DND-41 (cell line): Measurements from ENCODE around the gene RAPGEF2.

Experiments
- ATAC-seq: fragments of 200-7000 bp; cut with Tn5 transposase; 3 replicates; pipeline ENCODE4 v1.9.1; 2021; ENCODE audit warnings: low read depth; ENCODE audit not compliant: insufficient read depth
- DNase-seq: peaks from one replicate; pipeline ENCODE4 v3.0.0-alpha.2; 2020
- H2AFZ ChIP-seq: 2 replicates; pipeline ENCODE4 v1.6.0; 2012; ENCODE audit warnings: low read depth, low read length
- H3K27ac ChIP-seq: 2 replicates; pipeline ENCODE4 v1.5.1; 2012; ENCODE audit warnings: low read length, inconsistent platforms
- H3K27me3 ChIP-seq: fragments of 200-600 bp; sonication (generic); 2 replicates; pipeline ENCODE4 v1.6.0; 2012; ENCODE audit warnings: low read length, mild to moderate bottlenecking, inconsistent platforms; ENCODE audit not compliant: insufficient read depth, poor library complexity
- H3K36me3 ChIP-seq: 2 replicates; pipeline ENCODE4 v1.5.1; 2012; ENCODE audit warnings: low read length, inconsistent platforms; ENCODE audit not compliant: insufficient read depth
- H3K4me1 ChIP-seq: 2 replicates; pipeline ENCODE4 v1.5.1; 2012; ENCODE audit warnings: mild to moderate bottlenecking, low read length; ENCODE audit not compliant: insufficient read depth
- H3K4me2 ChIP-seq: 2 replicates; pipeline ENCODE4 v1.6.0; 2012; ENCODE audit warnings: mild to moderate bottlenecking, moderate library complexity, low read length, inconsistent platforms; ENCODE audit not compliant: insufficient read depth
- H3K4me3 ChIP-seq, 2 experiments: fragments of 200-600 bp in 1 of 2; shearing (Covaris generic) in 1 of 2; 2 replicates each; pipeline ENCODE4 v1.5.1; 2012 to 2016; ENCODE audit warnings: inconsistent platforms in 2 of 2, low read length in 2 of 2, mild to moderate bottlenecking in 2 of 2, low read depth in 1 of 2, moderate library complexity in 1 of 2
- H3K79me2 ChIP-seq: 2 replicates; pipeline ENCODE4 v1.6.0; 2012; ENCODE audit warnings: low read length, inconsistent platforms; ENCODE audit not compliant: insufficient read depth
- H3K9ac ChIP-seq: 2 replicates; pipeline ENCODE4 v1.6.0; 2012; ENCODE audit warnings: low read depth, mild to moderate bottlenecking, inconsistent platforms, low read length, moderate library complexity
- H3K9me3 ChIP-seq: 2 replicates; pipeline ENCODE4 v1.5.1; 2012; ENCODE audit warnings: low read length, moderate library complexity, mild to moderate bottlenecking, inconsistent platforms; ENCODE audit not compliant: insufficient read depth, severe bottlenecking
- H4K20me1 ChIP-seq: 2 replicates; pipeline ENCODE4 v1.6.0; 2012; ENCODE audit warnings: low read length; ENCODE audit not compliant: insufficient read depth
- CTCF ChIP-seq: IDR thresholded peaks from 2 replicates; pipeline ENCODE4 v1.5.1; 2012; ENCODE audit warnings: borderline replicate concordance, low read length, moderate library complexity, mild to moderate bottlenecking; ENCODE audit not compliant: poor library complexity, severe bottlenecking; ENCODE audit errors: extremely low read depth
- EZH2 ChIP-seq: IDR thresholded peaks from 3 replicates; pipeline ENCODE4 v1.6.1; 2012; ENCODE audit warnings: borderline replicate concordance, low read depth, mild to moderate bottlenecking, moderate library complexity, low read length, inconsistent platforms; ENCODE audit not compliant: severe bottlenecking

The RAPGEF2 gene

GRCh38 chr4:159366966-159367780 lies 264.3 kb downstream of the RAPGEF2 start:
- Histone ChIP-seq H3K27me3 (no peaks in the 10 kb centered on the region), H3K4me2 (no peak overlapping the region), H3K79me2 (no peaks in the 10 kb centered on the region), H3K4me1 (no peaks in the 10 kb centered on the region), H2AFZ (no peak overlapping the region), H3K9ac (no peak overlapping the region), H3K36me3 (no peaks in the 10 kb centered on the region), H3K4me3 (no peak overlapping the region), H3K27ac (no peak overlapping the region), H4K20me1 (no peaks in the 10 kb centered on the region), H3K9me3 (no peaks in the 10 kb centered on the region)
- no peak for DNase-seq
- TF ChIP-seq CTCF: no peak
- TF ChIP-seq EZH2: no peak
- no peak for ATAC-seq

GRCh38 chr4:159367781-159368080 lies 264.9 kb downstream of the RAPGEF2 start:
- Histone ChIP-seq H3K4me2 (no peak overlapping the region), H3K9me3 (no peaks in the 10 kb centered on the region), H3K27me3 (no peaks in the 10 kb centered on the region), H4K20me1 (no peaks in the 10 kb centered on the region), H3K36me3 (no peaks in the 10 kb centered on the region), H3K79me2 (no peaks in the 10 kb centered on the region), H3K27ac (no peak overlapping the region), H3K4me3 (no peak overlapping the region), H2AFZ (no peak overlapping the region), H3K9ac (no peak overlapping the region), H3K4me1 (no peaks in the 10 kb centered on the region)
- ATAC-seq: no peak
- TF ChIP-seq CTCF: no peak
- no peak for TF ChIP-seq EZH2
- no peak for DNase-seq

- no peaks in the 10 kb centered on the region for H3K36me3 ChIP-seq
- H3K9me3 ChIP-seq: no peaks in the 10 kb centered on the region
- H4K20me1 ChIP-seq: no peaks in the 10 kb centered on the region
- no peak for TF ChIP-seq EZH2
- TF ChIP-seq CTCF: no peak
- no peaks in the 10 kb centered on the region for H3K27me3 ChIP-seq
- no peak overlapping the region for H3K4me3 ChIP-seq
- H3K79me2 ChIP-seq: no peaks in the 10 kb centered on the region
- H3K4me1 ChIP-seq: no peaks in the 10 kb centered on the region
- no peak overlapping the region for H3K9ac ChIP-seq
- DNase-seq (no peak), ATAC-seq (no peak)
- H2AFZ ChIP-seq: no peak overlapping the region
- H3K4me2 ChIP-seq: no peak overlapping the region
- no peak overlapping the region for H3K27ac ChIP-seq
These were observed 265.4 kb downstream of the RAPGEF2 start for GRCh38 chr4:159368320-159368719.

GRCh38 chr4:159369256-159369655 lies 266.4 kb downstream of the RAPGEF2 start:
- H3K79me2 ChIP-seq: no peaks in the 10 kb centered on the region
- ATAC-seq (no peak), DNase-seq (no peak)
- H2AFZ ChIP-seq: no peak overlapping the region
- H3K9me3 ChIP-seq: no peaks in the 10 kb centered on the region
- no peaks in the 10 kb centered on the region for H4K20me1 ChIP-seq
- H3K4me1 ChIP-seq: no peaks in the 10 kb centered on the region
- no peak overlapping the region for H3K4me3 ChIP-seq
- TF ChIP-seq EZH2: no peak
- TF ChIP-seq CTCF: no peak
- H3K27me3 ChIP-seq: no peaks in the 10 kb centered on the region
- H3K27ac ChIP-seq: no peak overlapping the region
- H3K9ac ChIP-seq: no peak overlapping the region
- no peak overlapping the region for H3K4me2 ChIP-seq
- no peaks in the 10 kb centered on the region for H3K36me3 ChIP-seq
